AML-193 (cell line): ENCODE measurements around the gene KAT2B.

Experiments
- DNase-seq, 2 experiments: peaks; one replicate each; lab custom pipeline; 2025; lab: John Stamatoyannopoulos, UW

Gene KAT2B

GRCh38 chr3:20096135-20096685 lies 56.0 kb downstream of the KAT2B start:
- peak in 1 of 2 experiments; percentile 15 for DNase-seq

DNA sequence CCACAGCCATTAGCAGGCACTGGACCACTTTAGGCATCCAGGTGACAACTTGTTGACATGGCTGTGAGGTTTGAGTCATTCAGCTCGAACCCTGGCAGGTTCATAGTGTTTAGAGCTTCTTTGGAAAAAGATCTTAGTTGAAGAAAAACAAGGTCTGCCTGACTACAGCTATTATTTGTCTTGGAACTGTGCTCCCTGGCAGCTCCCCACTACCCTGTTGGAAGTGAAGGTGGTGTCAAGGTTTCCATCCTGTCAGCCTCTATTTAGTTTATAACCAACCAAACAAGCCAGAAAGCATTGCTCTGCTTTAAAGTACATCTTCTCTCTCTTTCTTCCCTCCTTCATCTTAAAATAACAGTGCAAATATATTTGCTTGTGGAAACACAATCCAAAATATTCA lies 56.8 kb downstream of the KAT2B start:
- no peak for DNase-seq

DNA sequence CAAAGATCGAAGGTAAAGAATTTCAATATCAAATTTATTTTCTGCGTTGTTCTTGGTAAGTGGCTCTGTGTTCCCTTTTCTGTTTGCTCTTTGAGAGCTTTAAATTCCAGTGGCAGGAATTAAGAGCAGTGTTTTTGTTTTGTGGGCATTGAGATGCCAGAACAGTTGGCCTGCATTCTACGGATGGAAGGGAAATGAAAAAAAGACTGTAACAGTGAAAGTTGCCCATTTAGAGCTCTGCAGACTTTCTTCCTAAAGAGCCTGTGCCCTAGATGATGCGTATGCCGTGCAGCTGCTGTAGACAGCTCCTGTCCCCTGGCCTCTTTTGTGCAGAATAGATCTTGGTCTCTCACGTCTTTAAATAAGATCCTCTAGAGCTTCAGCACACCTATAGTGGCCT lies 58.8 kb downstream of the KAT2B start:
- DNase-seq = no peak

GRCh38 chr3:20100151-20100550 lies 59.9 kb downstream of the KAT2B start:
- no peak for DNase-seq

DNA sequence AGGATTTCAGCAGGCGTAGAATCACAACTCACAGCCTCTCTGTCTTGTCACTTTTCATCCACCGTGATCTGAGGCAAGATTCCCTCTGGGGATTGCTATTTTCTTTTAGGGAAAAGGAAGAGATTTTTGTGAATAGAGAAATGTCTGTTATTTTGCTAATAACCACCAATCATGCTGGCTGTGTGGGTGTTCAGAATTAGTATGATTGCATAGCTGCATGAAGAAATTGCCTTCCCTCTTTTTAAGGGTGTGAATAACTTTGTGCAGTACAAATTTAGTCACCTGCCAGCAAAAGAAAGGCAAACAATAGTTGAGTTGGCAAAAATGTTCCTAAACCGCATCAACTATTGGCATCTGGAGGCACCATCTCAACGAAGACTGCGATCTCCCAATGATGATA lies 60.8 kb downstream of the KAT2B start:
- no peak for DNase-seq

DNA sequence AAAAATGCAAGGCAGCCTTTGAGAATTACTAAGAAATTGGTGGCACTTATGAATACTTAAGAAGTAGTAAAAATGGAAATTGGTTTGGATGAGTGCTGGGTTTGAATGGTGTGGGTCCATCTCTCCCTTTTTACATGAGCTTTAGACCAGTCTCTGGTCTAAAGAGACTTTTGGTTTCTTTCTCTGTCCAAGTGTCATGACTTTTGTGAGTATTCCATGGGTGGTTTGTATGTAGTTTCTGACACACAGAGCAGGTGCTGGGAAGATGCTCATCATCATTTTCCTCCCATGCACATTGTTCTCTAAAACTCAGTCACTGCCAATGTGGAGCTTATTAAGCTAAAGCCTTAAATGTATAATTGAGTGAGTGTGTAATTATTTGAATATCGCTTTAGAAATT lies 63.5 kb downstream of the KAT2B start:
- DNase-seq = no peak

DNA sequence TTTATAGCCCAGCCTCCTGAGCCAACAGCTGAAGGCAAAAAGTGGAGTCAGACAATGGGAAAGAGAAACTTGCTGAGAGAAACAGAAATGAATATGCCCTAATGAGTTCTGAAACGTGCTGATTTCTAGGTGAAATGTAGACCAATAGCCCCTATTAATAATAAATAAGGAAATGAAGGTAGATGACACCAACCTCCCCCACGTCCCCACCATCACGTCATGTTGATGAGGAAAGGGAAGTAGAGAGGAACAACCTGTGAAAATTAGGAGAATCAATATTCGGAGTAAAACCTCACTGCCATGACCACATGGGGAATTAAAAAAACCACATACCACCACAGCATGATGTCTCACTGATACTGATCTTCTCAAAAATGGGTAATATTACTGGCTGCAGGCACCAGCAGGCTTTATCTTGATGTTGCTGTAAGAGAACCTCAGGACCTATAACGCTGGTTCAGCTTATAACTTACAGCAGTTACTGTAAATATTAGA lies 64.0 kb downstream of the KAT2B start:
- peak; percentile 24 to 53 for DNase-seq

DNA sequence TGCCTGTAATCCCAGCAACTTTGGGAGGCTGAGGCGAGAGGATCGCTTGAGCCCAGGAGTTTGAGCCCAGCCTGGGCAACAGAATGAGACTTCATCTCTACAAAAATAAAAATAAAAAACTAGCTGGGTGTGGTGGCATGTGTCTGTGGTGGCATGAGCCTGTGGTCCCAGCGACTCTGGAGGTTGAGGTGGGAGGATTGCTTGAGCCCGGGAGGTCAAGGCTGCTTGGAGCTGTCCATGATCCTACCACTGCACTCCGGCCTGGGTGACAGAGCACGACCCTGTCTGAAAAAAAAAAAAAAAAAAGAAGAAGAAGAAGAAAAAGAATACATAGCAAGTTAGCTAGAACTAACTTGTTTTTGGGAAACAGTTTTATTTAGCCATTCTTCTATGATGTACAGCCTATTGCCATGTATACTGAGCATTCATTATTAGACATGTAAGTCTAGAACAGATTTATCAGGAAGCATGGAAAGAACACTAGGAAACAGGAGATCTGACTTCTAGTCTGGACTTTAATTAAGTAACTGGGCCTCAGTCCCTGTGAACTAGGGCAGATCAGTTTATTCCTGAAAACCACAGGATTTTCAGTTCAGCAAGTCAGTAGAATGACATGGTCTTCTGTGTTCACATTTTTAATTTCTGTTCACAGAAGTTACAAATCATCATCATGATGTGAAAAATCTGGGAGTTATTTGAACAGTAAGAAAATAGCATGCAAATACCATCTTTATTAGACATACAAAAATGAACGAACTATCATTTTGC lies 65.5 kb downstream of the KAT2B start:
- no peak for DNase-seq

DNA sequence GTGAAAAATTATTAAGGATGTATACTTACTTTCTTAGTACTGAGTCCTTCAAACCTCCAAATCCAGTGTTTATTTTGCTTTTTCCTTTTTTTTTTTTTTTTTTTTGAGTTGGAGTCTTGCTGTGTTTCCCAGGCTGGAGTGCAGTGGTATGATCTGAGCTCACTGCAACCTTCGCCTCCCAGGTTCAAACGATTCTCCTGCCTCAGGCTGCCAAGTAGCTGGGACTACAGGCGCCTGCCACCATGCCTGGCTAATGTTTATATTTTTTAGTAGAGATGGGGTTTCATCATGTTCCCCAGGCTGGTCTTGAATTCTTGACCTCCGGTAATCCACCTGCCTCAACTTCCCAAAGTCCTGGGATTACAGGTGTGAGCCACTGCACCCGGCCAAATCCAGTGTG lies 67.5 kb downstream of the KAT2B start:
- no peak for DNase-seq

DNA sequence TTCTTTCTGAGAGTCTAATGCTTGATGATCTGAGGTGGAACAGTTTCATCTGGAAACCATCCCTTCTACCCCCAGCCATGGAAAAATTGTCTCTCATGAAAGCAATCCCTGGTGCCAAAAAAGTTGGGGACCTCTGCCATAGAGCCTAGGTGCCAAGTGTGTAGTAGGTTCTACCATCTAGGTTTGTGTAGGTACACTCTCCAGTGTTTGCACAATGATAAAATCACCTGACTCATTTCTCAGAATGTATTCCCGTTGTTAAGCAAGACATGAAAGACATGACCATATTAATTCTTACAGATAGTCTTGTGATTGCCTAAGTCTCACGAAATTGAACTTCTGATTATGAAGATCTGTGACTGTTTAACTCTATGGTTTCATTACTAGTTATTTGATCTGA lies 68.6 kb downstream of the KAT2B start:
- DNase-seq = no peak

DNA sequence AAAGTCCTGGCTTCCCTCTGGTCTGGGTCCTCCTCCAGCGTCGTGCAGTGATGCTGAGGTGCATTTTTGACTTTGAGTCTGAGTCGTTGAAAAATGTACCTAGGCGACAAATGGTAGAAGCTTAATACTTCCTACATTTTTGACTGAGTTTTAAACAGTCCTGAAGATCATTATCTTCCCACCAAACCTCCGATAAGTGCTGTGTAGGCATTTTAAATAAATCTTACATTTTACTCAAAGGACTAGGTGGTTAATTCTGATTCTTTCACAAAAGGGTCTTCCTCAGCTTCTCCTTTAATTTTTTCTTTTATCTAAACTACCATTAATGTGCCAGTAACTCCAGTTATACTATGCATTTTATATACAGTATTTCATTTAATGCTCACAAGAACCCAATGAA lies 70.6 kb downstream of the KAT2B start:
- no peak for DNase-seq

GRCh38 chr3:20111836-20112235 lies 71.6 kb downstream of the KAT2B start:
- DNase-seq = no peak

- DNase-seq = no peak
Measured at GRCh38 chr3:20121088-20121487, 80.8 kb downstream of the KAT2B start.

GRCh38 chr3:20123131-20123652 lies 82.9 kb downstream of the KAT2B start:
- no peak for DNase-seq

DNA sequence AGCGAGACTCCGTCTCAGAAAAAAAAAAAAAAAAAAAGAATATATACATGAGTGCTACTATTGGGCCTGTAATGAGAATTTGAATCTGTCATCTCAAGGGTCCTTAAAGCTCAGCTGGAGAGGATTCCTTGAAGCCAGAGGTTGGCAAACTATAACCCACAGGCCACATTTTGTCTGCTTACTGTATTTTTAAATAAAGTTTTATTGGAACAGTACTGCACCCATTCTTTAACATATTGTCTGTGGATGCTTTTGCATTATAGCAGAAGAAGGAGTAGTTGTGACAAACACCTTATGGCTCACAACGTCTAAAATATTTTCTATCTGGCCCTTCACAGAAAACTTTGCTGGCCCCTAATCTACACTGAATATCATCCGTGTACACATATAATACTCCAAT lies 85.0 kb downstream of the KAT2B start:
- DNase-seq = no peak

GRCh38 chr3:20125897-20126296 lies 85.7 kb downstream of the KAT2B start:
- peak in 1 of 2 experiments; percentile 6 for DNase-seq

DNA sequence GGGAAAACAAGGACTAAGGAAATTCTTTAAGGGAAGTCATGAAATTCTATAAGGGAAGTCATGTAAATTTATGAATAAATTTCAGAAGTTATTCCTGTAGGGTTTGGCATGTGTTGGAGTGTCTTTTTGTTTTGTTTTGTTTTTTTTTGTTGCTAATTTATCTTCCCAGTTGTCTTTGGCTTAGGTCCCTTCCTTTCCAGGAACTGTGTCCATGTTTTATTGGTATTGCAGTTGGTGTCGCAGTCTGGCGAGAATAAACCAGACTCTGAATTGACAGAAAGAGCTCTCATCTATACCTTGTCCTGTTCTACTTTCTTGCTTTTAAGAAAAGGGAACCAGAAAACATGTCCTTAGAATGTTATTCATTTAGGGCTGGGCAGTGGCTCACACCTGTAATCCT lies 88.1 kb downstream of the KAT2B start:
- DNase-seq = no peak

- DNase-seq = no peak
Measured at GRCh38 chr3:20130106-20130505, 89.9 kb downstream of the KAT2B start.

DNA sequence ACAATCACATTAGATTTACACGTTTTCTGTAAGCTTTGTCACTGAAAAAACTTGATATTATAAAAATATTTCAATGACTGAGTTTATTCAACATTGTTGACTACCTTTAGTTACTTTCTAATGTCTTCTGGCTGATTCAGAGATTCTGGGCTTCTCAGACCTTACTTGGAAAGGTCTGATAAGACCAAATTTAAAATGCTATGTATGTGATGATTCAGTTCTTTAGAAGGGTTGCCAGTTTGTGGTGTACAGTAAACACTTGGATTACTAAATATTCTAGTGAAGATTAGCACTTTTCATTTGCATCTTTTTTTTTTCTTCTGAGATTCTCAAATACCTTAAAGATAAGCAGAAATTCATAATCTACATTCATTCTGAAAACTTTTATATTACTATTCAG lies 96.0 kb downstream of the KAT2B start:
- DNase-seq = no peak

DNA sequence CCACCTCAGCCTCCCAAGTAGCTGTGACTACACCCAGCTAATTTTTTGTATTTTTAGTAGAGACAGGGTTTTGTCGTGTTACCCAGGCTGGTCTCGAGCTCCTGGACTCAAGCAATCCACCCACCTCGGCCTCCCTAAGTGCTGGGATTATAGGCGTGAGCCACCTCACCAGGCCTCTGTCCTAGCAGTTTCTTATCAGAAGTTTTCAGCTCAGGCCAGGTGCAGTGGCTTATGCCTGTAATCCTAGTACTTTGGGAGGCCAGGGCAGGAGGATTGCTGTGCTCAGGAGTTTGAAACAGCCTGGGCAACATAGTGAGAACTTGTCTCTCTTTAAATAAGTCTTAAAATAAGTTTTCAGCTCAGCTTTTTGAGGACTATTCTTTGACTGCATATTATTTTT lies 97.4 kb downstream of the KAT2B start:
- DNase-seq = no peak

DNA sequence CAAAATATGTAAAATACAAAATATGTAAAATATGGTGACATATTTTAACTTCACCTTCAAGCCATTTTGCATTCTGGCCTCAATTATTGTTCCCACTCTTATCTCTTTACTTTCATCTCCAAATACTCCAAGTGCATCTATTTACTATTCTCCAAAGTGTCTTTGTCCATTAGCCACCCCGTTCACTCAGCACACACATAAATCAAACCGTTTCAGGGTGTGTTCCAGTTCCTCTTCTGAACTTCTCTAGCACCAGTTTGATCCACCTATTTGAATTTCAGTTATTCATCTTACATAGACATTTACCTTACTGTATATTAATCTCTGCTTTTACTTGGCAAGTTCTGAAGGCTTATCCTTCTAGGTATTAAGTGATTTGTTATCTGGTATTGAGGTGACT lies 100.6 kb downstream of the KAT2B start:
- DNase-seq = no peak

- no peak for DNase-seq
Measured at GRCh38 chr3:20141316-20141715, 101.1 kb downstream of the KAT2B start.

DNA sequence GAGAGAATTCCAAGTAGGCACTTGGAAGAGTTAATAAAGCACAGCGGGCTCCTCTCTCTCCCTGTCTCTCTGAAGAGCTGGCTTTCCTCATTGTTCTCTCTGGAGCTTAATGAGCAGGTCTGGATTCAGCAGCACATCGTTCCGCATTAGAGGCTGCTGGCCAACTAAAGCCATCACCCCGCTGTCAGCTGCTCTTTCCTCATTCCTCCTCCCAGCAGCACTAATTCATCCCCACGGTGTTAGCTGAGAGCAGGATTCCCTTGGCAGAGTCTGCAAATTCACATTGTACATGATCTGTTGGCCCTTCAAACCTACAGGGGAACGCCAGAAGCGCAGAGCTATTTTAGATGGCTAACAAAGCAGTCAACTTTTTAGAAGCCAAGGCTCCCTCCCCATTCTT lies 101.6 kb downstream of the KAT2B start:
- no peak for DNase-seq

- DNase-seq = no peak
Measured at GRCh38 chr3:20142517-20142916, 102.3 kb downstream of the KAT2B start.
